ENCODE results near the gene DLST. TPM values are rescaled to one million over a fixed set of nuclear protein-coding genes. Genes with fewer than 3 reads are reported as not detected.

Gene DLST
- total RNA-seq, 2 experiments from 2014 or later, result 132 to 137 TPM

DNA sequence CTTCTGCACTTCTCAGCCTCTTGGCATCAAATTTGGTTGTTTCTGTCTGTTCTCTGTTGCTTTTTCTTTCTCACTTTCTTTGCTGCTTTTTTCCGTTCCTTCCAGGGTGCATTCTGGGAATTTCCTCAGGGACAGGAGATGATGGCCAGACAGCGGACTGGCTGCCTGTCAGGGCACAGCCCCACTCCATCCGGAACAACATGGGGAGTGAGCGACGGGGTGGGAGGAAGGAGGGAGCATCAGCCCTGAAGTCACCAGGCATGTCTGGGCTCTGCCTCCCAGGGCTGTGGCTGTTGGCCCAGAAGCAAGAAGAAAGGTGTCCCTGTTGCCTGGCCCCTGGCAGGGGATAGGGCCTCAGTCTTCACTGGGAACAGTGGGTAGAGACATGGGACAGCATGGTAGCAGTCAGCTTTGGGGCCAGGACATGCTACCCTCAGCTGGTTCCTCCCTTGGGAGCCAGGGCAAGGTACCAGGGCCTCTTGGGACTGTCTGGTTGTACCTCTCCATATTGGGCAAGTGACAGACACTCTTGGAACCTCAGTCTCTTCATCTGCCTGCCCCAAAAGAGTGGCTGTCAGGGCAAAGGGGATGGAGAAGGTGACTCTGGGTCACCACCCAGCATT is 65.1 kb downstream of the DLST start:
- no peaks in the 10 kb centered on the region for H3K27me3 Mint-ChIP-seq
- H3K4me1 Mint-ChIP-seq (ENCODE audit: low read depth), result peaks cover 19% of the 10 kb centered on the region
- H3K4me3 Mint-ChIP-seq, result no peak overlapping the region
- CTCF ChIA-PET, result interaction anchor here (0.5 to 4.9 kb wide), 25 partner anchors 8 to 356 kb away, joined by 3 to 71 read pairs (median 4); partner anchors contain the start of genes ACYP1, NEK9, PGF and RPS6KL1
- no peaks in the 10 kb centered on the region for H3K9me3 Mint-ChIP-seq
- intact Hi-C loops (cut with micrococcal nuclease), result loop anchor here (5.0 kb wide), 2 partner anchors 56 to 356 kb away; partner anchors contain the start of gene EIF2B2
- H3K27ac Mint-ChIP-seq, result no peak overlapping the region
- H3K36me3 Mint-ChIP-seq, result no peaks in the 10 kb centered on the region
- no peak for DNase-seq
- POLR2A ChIA-PET, result no interaction called here

DNA sequence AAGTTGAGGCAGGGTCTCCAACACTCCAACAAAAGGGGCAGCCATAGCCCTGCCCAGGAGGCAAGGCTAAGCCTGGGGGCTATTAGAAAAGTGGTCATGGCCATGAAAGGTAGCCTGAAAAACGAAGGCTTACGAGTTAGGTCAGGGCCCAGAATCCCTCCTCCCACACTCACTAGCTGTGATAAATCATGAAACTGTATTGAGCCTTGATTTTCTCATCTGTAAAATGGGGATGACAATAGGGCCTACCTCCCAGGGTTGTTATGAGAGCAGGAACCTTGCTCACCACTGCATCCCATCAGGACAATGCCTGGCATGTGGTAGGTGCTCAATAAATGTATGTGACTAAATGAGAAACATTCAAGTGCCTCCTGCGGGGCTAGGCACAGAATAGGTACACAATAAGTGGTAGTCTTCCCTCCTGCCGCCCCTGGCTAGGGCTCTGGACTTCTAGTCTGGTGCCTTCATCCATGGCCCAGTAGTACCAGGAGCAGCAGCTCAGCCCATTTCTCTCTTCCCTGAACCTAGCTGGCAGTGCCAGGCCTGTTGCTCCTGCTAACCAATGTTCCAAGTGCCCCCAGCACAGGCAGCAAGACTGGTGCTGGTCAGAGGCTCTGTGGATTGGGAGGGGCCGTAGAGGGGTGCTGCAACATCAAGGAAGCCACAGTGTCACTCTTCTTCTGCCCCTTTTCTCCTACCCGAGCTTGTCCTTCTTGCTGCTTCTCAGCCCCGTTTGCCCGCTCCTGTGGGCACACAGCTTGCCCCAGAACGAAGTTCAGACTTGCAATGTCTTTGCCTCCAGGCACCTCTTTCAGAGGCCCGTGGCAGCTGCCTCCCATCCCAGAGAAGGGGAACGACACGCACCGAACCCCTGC is 65.9 kb downstream of the DLST start:
- H3K9me3 Mint-ChIP-seq, result no peaks in the 10 kb centered on the region
- no peak overlapping the region for H3K27ac Mint-ChIP-seq
- no peaks in the 10 kb centered on the region for H3K27me3 Mint-ChIP-seq
- peaks cover 11% of the 10 kb centered on the region for H3K4me1 Mint-ChIP-seq (ENCODE audit: low read depth)
- no peaks in the 10 kb centered on the region for H3K36me3 Mint-ChIP-seq
- intact Hi-C loops (cut with micrococcal nuclease), result loop anchor here (5.0 kb wide), 2 partner anchors 55 to 355 kb away; partner anchors contain the start of gene EIF2B2
- DNase-seq, result no peak
- H3K4me3 Mint-ChIP-seq, result no peak overlapping the region
- POLR2A ChIA-PET, result no interaction called here
- CTCF ChIA-PET, result interaction anchor here (0.5 to 4.9 kb wide), 12 partner anchors 12 to 140 kb away, joined by 3 to 71 read pairs (median 4); partner anchors contain the start of gene ACYP1

DNA sequence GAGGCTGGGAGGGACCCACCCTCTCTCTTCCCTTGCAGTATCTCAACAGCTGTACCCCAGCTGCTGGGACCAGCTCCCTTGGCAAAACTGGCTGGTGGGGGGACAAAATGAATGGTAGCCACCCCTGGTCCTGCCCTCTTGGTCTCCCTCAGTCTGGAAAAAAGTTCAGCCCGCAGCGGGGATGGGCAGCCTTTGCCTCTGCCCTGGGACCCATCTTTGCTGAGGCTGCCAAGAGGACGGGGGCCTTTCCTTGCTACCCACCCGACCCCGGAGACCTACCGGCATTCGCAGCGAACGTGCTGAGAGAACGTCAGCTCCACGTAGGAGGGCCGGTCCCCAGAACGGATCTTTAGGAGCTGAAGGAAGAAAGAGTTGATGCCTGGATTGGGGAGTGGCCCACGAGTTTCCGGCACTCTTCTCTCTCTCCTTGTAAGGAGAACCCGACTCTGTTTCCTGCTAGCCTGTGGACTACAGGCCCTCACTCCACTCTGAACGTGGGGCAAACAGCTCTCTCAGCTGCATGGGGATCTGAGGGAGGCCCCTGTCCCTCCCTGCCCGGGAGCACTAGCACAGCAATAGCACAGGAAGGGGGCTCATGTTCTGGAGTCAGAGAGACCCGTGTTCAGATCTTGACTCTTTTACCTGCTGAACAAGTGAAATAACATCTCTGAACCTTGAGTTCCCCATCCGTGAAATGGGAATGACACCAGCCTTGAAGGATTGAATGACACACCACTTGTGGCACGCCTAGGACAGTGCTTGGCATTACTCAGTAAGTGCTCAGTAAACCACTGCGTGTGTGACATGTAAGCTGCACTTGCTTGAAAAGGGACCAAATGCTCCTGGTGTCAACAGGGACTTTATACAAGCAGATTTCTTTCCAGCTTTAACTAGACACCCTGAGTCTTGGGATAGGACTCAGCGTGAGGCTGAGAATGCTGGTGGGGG is 66.8 kb downstream of the DLST start:
- intact Hi-C loops (cut with micrococcal nuclease), result loop anchor here (5.0 kb wide), 2 partner anchors 54 to 354 kb away; partner anchors contain the start of gene EIF2B2
- no peaks in the 10 kb centered on the region for H3K36me3 Mint-ChIP-seq
- CTCF ChIA-PET, result interaction anchor here (0.8 to 4.9 kb wide), 6 partner anchors 14 to 140 kb away, joined by 3 to 71 read pairs (median 13); partner anchors contain the start of gene ACYP1
- no peak overlapping the region for H3K27ac Mint-ChIP-seq
- DNase-seq, result no peak
- POLR2A ChIA-PET, result no interaction called here
- peaks cover 5% of the 10 kb centered on the region for H3K4me1 Mint-ChIP-seq (ENCODE audit: low read depth)
- H3K4me3 Mint-ChIP-seq, result no peak overlapping the region
- H3K27me3 Mint-ChIP-seq, result no peaks in the 10 kb centered on the region
- H3K9me3 Mint-ChIP-seq, result no peaks in the 10 kb centered on the region

DNA sequence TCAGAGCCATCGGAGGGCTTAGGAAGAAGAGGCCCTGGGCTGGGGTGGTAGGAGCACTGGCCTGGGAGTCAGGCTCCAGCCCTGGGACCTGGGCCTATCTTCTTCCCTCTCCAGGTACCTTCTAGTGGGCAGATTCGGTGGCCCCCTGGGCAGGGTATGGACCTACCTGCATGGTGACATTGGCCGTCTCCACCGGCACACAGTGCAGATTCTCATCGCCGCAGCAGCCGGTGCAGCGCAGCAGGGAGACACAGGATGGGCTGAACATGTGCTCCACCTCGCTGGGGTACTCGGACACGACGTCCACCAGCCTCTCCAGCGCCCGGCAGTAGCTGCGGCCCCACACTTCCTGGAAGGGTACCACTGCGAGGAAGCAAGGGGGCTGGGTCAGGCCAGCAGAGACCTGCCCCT is 67.5 kb downstream of the DLST start:
- Mint-ChIP-seq H3K36me3 (no peaks in the 10 kb centered on the region), H3K9me3 (no peaks in the 10 kb centered on the region), H3K27ac (no peak overlapping the region), H3K27me3 (no peaks in the 10 kb centered on the region), H3K4me1 (ENCODE audit: low read depth) (peaks cover 5% of the 10 kb centered on the region), H3K4me3 (no peak overlapping the region)
- DNase-seq, result no peak
- ChIA-PET POLR2A (no interaction called here), CTCF (interaction anchor here (0.8 to 1.6 kb wide), 2 partner anchors 135 to 139 kb away, joined by 3 to 5 read pairs; no protein-coding TSS in a partner anchor)
- intact Hi-C loops (cut with micrococcal nuclease), result loop anchor here (5.0 kb wide), 2 partner anchors 53 to 353 kb away; partner anchors contain the start of gene EIF2B2

DNA sequence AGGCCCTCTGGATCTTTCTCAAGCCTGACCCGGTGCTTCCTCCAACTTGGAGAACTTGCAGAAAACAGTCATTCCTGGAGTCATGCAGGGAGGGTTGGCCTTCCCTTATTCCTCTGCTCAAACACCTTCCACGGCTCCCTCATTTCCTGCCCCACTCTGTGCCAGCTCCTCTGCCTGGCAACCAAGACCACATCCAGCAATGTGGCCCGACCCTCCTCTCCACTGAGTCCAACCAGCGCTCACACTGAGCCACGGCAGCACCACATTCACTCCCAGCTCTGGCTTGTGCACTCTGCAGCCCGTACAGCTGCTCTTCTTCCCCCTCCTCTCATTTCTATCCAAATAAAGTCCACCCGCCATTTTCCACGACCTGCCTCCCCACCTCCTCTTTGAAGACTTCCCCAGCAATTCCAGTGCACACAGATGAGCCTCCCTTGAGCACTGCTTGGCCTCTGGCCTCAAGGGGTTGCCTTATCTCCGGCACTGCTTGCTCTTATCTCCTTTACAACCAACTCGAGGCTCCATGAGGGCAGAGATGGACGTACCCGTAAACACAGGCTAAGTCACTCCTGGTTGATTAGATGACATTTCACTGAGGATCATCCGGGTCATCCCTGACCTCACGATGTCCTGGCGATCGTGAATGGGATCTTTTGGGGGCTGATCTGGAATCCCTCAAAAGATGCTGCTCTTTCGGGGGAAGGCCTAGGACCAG is 68.3 kb downstream of the DLST start:
- no peaks in the 10 kb centered on the region for H3K27me3 Mint-ChIP-seq
- no peak for DNase-seq
- ChIA-PET CTCF (interaction anchor here (0.8 to 1.6 kb wide), 2 partner anchors 134 to 138 kb away, joined by 3 to 5 read pairs; no protein-coding TSS in a partner anchor), POLR2A (no interaction called here)
- H3K9me3 Mint-ChIP-seq, result no peaks in the 10 kb centered on the region
- H3K4me1 Mint-ChIP-seq (ENCODE audit: low read depth), result peaks cover 5% of the 10 kb centered on the region
- no peaks in the 10 kb centered on the region for H3K36me3 Mint-ChIP-seq
- no peak overlapping the region for H3K4me3 Mint-ChIP-seq
- intact Hi-C loops (cut with micrococcal nuclease), result loop anchor here (5.0 kb wide), 2 partner anchors 52 to 352 kb away; partner anchors contain the start of gene EIF2B2
- H3K27ac Mint-ChIP-seq, result no peak overlapping the region

DNA sequence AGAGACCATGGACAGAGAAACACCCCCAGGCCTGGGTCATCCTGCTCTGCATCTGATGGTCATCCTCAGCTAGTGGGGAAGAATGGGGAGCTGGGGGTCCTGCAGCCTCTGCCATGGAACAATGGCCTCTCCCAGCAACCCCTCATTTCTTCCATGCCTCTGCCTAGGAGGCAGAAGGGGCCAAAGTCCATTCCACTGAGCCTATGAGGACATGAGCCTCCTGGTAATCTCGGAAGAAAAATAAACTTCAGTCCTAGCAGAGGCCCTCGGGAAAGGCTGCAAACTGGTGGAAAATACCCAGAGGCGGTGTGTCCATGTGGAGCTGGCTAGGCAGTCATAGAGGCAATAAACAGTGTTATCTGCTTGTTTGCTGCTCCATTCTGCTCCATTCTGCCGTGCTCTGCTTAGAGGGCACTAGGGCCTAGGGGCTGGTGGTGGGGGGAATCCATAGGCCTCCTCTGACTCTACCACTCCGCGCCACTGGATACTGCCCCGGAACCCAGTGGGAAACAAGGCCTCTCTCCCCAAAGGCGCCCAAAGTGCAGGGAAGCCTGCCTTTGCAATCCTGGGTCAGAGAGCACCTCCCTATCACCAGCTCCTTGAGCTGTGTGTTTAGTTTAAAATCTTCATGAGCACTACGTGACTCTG is 69.2 kb downstream of the DLST start:
- Mint-ChIP-seq H3K27ac (no peak overlapping the region), H3K4me3 (no peak overlapping the region)
- CTCF ChIA-PET, result interaction anchor here (0.9 kb wide), 1 partner anchor 137 kb away, joined by 3 read pairs; no protein-coding TSS in a partner anchor

DNA sequence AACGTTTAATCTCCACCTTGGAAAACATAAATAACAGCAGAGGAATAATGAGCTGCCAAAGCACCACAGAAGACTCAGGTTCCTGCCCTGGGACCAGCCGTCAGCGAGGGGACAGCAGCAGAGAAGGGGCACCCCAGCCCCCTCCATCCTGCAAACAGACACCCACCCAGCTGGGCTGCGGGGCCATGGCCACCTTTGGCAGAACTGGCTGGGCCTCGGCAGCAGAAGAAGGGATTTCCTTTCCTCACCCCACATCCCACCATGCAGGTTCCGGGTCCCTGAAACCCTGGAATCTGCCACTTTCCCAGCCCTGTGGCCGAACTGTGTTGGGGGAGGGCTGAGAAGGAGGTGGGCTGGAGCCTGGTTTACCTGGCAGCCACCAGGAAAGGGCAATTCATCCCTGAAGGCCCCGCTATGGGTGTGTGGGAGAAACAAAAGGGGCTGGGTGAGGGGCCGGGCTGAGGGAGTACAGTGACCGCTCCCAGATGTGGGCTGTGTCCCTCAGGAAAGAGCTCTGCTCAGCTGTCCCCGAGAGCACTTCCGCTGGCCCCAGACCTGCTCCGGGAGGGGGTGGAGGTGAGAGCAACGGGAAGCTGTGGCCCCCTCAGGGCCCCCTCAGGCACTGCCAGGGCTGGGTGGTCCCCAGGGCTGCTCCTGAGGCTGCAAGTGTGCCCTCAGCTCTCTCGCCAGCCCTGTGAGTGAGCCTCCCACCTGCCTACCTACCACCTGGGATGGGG is 69.9 kb downstream of the DLST start:
- Mint-ChIP-seq H3K9me3 (no peaks in the 10 kb centered on the region), H3K27ac (no peak overlapping the region), H3K27me3 (peaks cover 6% of the 10 kb centered on the region), H3K36me3 (no peaks in the 10 kb centered on the region), H3K4me3 (no peak overlapping the region), H3K4me1 (ENCODE audit: low read depth) (peaks cover under 1% of the 10 kb centered on the region)
- intact Hi-C loops (cut with micrococcal nuclease), result no loop called here
- no peak for DNase-seq
- POLR2A ChIA-PET, result no interaction called here
- CTCF ChIA-PET, result interaction anchor here (0.9 to 1.2 kb wide), 4 partner anchors 9 to 142 kb away, joined by 3 to 5 read pairs (median 4); no protein-coding TSS in a partner anchor

More for the DNA sequence above, 69.2 kb downstream of the DLST start:
- Mint-ChIP-seq H3K9me3 (no peaks in the 10 kb centered on the region), H3K27me3 (peaks cover under 1% of the 10 kb centered on the region), H3K4me1 (ENCODE audit: low read depth) (peaks cover 5% of the 10 kb centered on the region), H3K36me3 (no peaks in the 10 kb centered on the region)
- POLR2A ChIA-PET, result no interaction called here
- DNase-seq, result no peak
- intact Hi-C loops (cut with micrococcal nuclease), result no loop called here

DNA sequence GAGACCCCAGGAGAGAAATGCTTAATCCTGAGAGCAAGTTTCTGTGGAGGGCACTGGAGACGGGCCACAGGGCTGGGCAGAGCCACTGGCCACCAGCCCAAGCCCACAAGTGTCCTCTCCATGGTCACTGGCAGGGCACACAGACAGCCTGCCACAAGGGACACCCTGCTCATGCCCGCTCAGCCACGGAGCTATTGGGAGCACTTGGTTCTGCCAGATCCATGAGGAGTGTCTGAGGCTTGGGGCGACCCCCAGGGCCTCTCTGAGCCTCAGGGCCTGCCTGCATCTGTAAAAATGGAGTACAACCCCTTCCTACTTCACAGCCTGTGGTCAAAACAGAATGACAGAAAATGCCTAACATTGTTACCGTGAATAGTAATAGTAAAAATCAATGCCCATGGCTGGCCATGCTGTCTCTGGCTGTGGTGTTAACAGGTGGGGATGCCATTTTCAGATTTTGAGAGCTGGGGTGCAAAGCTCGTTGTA is 70.5 kb downstream of the DLST start:
- no peaks in the 10 kb centered on the region for H3K9me3 Mint-ChIP-seq
- intact Hi-C loops (cut with micrococcal nuclease), result no loop called here
- no peaks in the 10 kb centered on the region for H3K4me1 Mint-ChIP-seq (ENCODE audit: low read depth)
- H3K27ac Mint-ChIP-seq, result no peak overlapping the region
- peaks cover 6% of the 10 kb centered on the region for H3K27me3 Mint-ChIP-seq
- DNase-seq, result no peak
- H3K36me3 Mint-ChIP-seq, result no peaks in the 10 kb centered on the region
- no peak overlapping the region for H3K4me3 Mint-ChIP-seq
- CTCF ChIA-PET, result interaction anchor here (0.9 to 1.2 kb wide), 3 partner anchors 10 to 142 kb away, joined by 3 to 5 read pairs (median 4); no protein-coding TSS in a partner anchor
- POLR2A ChIA-PET, result interaction anchor here (0.6 kb wide), 1 partner anchor 17 kb away, joined by 4 read pairs; no protein-coding TSS in a partner anchor

DNA sequence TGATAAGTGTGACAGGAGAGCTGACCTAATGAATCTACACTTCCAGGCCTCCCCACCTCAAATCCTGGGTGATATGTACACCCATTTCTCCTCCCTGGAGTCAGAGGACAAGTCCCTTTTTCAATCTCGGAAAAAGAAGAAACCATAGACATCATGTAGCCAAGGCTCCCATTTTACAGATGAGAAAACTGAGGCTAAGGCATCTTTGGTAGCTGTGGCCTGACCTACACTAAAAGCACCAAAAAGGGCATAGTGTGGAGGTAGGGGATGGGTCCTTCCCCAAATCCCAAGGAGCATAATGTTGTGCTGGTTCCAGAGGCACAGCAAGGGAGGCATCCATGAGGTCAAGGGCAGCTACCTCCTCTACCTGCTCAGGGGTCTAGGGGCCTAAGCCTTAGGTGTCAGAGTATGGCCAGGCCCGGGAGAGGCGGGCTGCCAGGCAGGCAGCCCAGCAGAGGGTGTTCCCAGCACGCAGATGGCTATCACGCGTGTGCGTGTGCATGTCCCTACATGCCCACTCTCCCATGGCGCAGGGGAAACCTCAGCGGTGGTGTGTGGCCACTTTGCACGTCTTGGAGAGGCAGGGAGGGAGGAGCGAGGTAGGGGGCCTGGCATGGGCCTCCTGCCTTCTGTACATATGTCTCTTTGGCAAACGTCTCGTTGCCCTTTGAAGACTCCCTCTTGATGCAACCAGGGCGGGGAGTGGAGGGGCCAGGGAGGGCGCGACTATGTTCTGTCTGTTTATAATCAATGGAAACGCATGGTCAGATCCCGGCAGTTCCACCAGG is 71.2 kb downstream of the DLST start:
- CTCF ChIA-PET, result interaction anchor here (0.6 to 2.7 kb wide), 4 partner anchors 8 to 168 kb away, joined by 3 to 19 read pairs (median 4); no protein-coding TSS in a partner anchor
- H3K27ac Mint-ChIP-seq, result no peak overlapping the region
- H3K36me3 Mint-ChIP-seq, result no peaks in the 10 kb centered on the region
- intact Hi-C loops (cut with micrococcal nuclease), result no loop called here
- peaks cover 6% of the 10 kb centered on the region for H3K27me3 Mint-ChIP-seq
- no peaks in the 10 kb centered on the region for H3K9me3 Mint-ChIP-seq
- POLR2A ChIA-PET, result interaction anchor here (0.6 kb wide), 1 partner anchor 16 kb away, joined by 4 read pairs; no protein-coding TSS in a partner anchor
- no peak for DNase-seq
- H3K4me3 Mint-ChIP-seq, result no peak overlapping the region
- H3K4me1 Mint-ChIP-seq (ENCODE audit: low read depth), result no peaks in the 10 kb centered on the region
